ENCODE measurements around the gene ARL6IP4.

ARL6IP4 gene

GRCh38 chr12:122977655-122978392 lies 2.7 kb upstream of the ARL6IP4 start:
- in situ Hi-C loops (cut with MboI; ENCODE audit: low sequenced_read_pairs): no loop called here

GRCh38 chr12:122978507-122978955 lies 1.9 kb upstream of the ARL6IP4 start:
- in situ Hi-C loops (cut with MboI; ENCODE audit: low sequenced_read_pairs): no loop called here

GRCh38 chr12:122979001-122979907 lies 1.2 kb upstream of the ARL6IP4 start:
- in situ Hi-C loops (cut with MboI; ENCODE audit: low sequenced_read_pairs): no loop called here

GRCh38 chr12:122979908-122980182 lies 636 bp upstream of the ARL6IP4 start:
- in situ Hi-C loops (cut with MboI; ENCODE audit: low sequenced_read_pairs): no loop called here

- in situ Hi-C loops (cut with MboI; ENCODE audit: low sequenced_read_pairs): no loop called here
Measured at GRCh38 chr12:122981036-122981471, 573 bp downstream of the ARL6IP4 start.

GRCh38 chr12:122981587-122982476 lies 1.4 kb downstream of the ARL6IP4 start:
- in situ Hi-C loops (cut with MboI; ENCODE audit: low sequenced_read_pairs): no loop called here

GRCh38 chr12:122982477-122982815 lies 2.0 kb downstream of the ARL6IP4 start:
- in situ Hi-C loops (cut with MboI; ENCODE audit: low sequenced_read_pairs): no loop called here

GRCh38 chr12:122982963-122983788 lies 2.7 kb downstream of the ARL6IP4 start:
- in situ Hi-C loops (cut with MboI; ENCODE audit: low sequenced_read_pairs): no loop called here

- in situ Hi-C loops (cut with MboI; ENCODE audit: low sequenced_read_pairs): no loop called here
Measured at GRCh38 chr12:122983789-122984515, 3.5 kb downstream of the ARL6IP4 start.

GRCh38 chr12:122984612-122985337 lies 4.3 kb downstream of the ARL6IP4 start:
- in situ Hi-C loops (cut with MboI; ENCODE audit: low sequenced_read_pairs): no loop called here

GRCh38 chr12:122985338-122986257 lies 5.1 kb downstream of the ARL6IP4 start:
- in situ Hi-C loops (cut with MboI; ENCODE audit: low sequenced_read_pairs): no loop called here

- in situ Hi-C loops (cut with MboI; ENCODE audit: low sequenced_read_pairs): no loop called here
Measured at GRCh38 chr12:122986258-122986871, 5.9 kb downstream of the ARL6IP4 start.

GRCh38 chr12:122987086-122987951 lies 6.8 kb downstream of the ARL6IP4 start:
- in situ Hi-C loops (cut with MboI; ENCODE audit: low sequenced_read_pairs): no loop called here

- in situ Hi-C loops (cut with MboI; ENCODE audit: low sequenced_read_pairs): no loop called here
Measured at GRCh38 chr12:122988036-122988435, 7.6 kb downstream of the ARL6IP4 start.

GRCh38 chr12:122988612-122989212 lies 8.2 kb downstream of the ARL6IP4 start:
- in situ Hi-C loops (cut with MboI; ENCODE audit: low sequenced_read_pairs): no loop called here

GRCh38 chr12:122989225-122989839 lies 8.9 kb downstream of the ARL6IP4 start:
- in situ Hi-C loops (cut with MboI; ENCODE audit: low sequenced_read_pairs): no loop called here
